NCI-H2171 (cell line): ENCODE data around the gene ITGB8.

Experiments used
- DNase-seq: peaks from one replicate; lab custom pipeline; 2025; lab: John Stamatoyannopoulos, UW

Gene ITGB8

DNA sequence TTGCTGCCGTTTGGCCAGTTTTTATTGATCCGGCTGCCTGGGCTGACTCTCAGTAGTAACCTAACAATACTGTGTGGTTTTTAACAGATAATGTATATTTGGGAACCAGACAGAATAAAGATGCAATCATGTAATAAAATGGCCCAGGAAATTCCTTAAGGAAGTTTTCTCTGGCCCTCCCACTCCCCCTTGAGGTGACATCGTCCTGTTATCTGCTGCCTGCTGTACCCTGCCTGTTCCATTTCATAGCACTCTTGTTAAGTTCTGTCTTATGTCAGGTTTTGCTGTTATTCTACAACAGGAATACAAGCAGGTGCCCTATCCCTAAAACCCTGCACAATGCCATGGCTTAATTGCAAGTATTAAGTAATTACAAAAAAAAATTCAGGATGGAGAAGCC lies 12.5 kb downstream of the ITGB8 start:
- no peak for DNase-seq

DNA sequence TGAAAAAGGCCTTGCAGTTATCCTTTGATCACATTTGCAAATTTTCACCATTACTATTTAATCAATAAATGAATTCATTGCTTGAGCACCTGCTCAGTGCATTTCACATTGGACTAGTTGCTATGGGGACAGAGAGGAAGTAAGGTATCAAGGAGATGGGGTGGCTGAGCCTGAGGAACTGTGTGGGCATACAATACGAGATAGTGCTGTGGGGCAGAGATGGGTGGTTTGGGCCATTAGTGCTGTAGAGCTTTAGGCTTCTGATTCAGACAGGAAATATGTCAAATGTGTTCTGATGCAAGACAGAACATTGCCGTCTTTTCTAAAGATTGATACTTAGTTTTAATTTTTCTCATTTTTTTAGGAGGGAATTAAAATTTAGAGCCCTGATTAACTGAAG lies 13.2 kb downstream of the ITGB8 start:
- no peak for DNase-seq

DNA sequence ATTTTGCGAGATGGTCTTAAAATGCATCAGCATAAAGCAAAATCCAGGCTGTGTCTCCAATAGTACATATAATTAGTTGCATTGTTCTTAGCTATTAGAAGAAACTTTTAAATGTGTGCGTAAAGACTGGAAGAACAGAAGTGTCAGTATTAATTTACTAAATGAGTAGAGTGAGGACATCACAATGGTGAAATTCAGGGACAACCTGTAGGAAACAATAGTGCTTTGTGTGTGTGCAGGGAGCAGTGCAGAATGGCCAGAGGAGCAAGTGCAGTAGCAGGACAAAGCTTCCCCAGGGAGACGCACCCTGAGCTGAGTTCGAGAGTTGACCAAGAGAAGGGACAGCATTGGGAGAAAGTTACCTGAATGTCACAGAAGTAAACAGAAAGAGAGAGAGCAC lies 13.7 kb downstream of the ITGB8 start:
- no peak for DNase-seq

DNA sequence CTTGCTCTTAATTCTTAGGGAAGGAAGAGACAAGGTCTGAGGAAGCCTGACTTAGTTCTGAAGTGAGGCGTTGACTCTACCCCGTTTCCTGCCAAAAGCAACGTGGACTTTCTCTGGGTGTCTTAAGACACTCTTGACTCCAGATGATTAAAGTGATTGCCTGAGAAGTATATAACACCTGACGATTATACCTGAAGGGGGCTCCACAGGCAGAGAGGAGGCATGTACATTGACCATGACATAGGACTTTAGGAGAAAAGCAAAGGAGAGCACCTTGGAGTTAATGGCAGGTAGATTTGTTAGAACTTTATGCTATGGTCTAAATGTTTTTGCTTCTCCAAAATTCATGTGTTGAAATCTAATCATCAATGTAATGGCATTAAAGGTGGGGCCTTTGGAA lies 15.9 kb downstream of the ITGB8 start:
- DNase-seq = no peak

DNA sequence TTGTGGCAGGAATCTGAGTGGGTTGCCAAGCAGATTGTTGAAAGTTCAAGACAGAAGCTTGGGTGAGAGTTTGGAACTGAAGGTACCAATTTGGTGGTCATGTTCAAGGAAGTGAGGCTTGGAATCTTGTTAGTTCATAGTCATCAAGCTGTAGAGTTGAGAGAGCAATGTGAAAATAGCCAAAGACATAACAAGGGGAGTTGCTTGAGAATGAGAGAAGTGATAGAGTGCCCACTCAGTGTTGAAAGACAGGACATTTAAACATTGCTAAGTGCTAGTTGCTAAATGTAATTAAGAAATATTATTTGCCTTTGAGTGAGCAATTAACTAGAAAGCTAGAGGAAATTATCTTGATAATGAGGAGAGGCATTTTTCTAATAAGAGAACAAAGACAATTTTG lies 17.0 kb downstream of the ITGB8 start:
- no peak for DNase-seq

DNA sequence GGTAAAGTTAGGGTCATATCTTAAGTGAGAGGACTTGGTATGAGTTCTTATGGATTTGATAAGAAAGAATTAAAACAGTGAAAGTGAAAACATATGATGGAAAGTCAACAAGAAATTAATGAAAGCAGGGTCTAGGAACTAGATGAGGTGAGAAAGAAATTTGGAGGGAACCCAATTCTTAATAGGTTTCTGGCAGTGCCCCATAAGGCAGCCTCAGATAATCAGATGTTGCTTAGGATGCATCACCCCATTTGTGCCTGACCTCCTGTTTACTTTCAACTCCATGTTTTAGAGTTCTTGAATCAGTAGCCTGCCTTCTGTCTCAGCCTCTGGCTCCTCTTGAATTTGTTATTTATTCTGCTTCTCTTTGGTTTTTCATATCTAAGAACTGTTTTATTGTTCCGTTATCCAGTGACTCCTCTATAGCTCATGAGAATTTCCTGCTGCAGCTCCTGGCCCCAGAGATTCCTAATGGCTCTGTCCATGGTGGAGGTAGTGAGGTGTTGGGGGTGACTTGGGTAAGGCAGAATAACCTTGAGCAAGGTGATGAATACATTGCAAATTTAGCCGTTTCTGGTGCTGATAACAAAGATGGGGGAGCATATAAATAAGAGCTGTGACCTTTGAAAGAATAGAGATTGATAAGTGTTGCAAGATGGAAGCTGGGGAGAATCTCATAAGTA lies 17.6 kb downstream of the ITGB8 start:
- no peak for DNase-seq

DNA sequence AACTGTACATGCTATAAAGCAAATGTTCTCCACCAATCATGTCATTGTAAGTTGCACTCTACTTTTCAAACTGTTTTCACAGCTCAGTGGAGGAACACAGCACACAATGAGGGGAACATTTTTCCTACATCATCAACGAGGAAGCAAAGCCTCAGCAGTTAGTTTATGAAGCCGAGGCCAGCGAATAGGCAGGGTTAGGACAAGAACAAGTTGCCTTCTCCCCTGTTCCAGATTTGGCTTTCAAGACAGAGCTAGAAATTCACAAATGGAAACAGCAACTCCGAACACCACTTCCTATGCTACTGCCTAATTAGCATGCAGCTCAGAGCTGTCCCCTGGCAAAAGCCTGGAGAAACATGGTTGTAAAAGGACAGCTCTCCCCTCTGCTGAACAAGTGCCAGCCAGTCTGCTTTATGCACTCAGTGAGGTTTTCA lies 19.8 kb downstream of the ITGB8 start:
- DNase-seq = no peak

DNA sequence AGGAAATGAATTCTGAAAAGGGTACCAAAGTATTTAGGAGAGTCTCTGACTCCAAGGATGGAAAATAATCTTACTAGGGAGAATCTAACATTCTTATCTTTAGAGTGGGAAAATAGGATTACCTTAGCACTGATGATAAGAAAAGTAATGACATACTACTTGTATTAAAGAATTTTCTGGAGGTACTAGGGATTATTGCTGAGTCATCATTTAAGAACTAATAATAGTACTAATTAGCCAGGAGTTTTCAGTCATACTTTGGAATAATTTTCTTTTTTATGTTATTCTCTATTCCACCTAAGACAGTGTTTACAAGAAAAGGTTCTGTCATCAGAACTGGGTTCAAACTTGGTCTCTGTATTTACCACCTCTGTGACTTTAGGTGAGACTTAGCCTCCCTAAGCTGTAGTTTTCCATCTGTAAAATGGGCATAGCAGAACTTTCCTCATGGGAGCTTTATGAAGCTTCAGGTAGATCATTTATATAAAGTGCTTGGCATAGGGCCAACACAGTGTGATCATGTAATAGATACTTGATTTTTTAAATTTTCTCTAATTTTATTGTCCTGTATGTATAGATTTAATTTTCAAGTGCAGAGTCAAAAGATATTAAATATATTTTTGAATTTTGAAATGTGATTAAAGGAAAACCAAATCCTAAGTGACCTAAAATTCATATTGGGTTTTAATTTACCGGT lies 20.4 kb downstream of the ITGB8 start:
- DNase-seq = no peak

DNA sequence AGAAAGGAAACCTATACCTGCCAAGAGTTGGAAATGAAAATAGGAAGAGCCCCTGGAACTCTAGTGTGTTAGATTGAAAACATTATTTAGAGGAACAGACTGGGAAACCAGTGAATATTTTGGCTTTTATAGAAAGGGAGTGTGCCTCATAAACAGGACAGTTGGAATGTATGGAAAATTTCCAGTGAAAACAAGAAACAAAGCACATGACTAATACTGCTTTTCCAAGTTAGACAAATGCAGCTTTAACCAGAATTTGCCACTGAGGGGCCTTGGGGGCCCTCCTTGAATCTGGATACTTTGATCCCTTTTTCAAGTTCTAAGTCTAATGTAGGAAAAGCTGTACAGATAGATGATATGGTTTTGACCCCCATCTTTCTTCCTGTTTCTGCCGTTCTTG lies 21.2 kb downstream of the ITGB8 start:
- no peak for DNase-seq

DNA sequence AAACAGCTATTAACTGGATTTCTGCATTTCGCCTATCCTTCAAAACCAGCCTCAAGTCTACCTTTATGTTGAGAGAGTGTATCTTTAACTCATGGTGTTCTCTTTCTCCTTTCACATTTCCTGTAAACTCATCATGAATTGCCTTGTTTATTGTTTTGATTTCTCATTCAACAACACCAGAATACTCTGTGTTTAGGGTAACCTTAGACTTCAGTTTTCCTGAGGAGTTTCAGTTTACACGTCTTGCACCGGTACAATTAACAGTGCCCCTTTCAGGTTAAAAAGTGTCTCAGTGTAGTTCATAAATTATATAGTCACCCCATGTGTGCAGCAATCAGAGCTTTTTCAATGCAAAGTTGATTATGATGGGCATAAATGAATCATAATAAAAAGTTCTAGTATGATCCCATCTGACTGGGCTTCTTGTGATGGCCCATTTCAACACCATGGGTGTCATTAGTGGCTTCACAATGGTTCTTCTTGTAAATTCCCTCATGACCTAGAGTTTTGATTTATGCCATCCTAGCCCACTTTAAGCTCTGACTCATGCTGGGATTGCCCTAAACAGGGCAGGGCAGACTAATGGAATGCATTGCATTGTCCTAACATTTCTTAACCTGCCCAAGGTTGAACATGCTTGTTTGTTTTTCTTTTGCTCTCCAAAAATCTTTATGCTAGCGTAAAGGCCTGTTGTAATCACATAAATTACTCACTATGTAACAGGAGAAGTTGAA lies 22.0 kb downstream of the ITGB8 start:
- no peak for DNase-seq

DNA sequence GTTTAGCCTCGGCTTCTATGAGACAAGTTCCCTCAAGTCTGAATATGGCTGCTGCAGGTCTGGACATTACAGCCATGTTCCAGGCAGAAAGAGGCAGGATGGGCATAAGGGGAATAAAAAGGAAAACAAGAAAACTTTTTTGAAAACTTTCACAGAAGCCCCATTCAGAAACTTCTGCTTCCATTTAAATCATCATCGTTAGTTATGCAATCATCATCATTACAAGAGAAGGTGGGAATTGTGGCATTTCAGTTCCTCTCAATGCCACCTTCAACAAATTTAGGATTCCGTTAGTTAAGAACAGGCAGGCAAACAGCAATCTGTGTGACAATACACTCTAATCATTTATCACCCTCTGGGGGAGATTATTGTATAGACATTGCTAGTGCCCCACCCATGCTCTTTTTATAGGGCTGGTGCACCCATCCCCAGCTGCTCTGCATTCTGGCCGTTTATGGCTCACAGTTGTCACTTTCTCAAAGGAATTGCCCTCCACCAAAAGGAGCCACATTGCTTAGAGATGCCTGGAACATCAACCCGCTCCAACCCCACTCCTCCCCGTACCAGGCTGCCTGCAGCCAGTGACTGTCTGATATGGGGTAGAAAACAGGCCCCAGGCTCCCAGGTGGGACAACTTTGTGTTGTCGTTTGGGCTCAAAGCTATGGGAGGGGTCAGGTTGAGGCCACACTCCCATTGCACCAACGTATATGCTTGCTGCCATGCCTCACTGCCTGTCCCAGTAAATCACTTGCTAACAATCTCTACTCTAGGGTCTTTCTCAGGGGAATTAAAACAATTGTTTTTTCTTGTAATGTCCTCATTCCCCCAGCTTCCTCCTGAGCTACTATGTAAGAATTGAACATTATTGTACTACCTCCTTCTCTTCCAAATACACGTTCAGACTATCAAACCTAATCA lies 24.2 kb downstream of the ITGB8 start:
- DNase-seq = no peak

DNA sequence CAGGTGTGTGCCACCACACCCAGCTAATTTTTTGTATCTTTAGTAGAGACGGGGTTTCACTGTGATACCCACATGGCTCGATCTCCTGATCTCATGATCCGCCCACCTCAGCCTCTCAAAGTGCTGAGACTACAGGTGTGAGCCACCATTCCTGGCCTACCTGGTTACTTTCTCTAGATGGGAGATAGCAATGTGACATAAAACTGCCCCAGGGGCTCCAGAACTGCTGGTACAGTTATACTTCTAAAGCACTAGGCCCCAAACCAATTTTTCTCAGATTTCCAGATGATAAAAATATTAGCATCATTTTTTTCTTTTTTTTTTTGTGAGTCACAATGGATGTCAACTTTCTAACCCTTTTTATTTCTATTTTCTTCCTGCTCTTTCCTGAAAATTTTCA lies 27.4 kb downstream of the ITGB8 start:
- no peak for DNase-seq

DNA sequence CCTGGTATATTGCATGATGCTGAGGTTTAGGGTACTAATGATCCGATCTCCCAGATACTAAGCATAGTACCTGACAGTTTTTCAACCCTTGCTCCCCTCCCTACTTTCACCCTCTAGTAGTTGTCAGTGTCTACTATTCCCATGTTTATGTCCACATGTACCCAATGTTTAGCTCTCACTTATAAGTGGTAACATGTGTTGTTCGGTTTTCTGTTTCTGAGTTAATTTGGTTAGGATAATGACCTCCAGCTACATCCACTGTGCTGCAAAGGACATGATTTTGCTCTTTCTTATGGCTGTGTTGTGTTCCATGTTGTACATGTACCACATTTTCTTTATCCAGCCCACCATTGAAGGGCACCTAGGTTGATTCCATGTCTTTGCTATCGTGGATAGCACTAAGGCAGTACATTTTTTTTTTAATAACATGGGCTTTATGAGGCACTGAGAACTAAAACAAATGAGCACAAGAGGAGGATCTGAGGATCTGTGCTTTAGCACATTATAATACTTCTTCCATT lies 28.1 kb downstream of the ITGB8 start:
- DNase-seq = no peak

DNA sequence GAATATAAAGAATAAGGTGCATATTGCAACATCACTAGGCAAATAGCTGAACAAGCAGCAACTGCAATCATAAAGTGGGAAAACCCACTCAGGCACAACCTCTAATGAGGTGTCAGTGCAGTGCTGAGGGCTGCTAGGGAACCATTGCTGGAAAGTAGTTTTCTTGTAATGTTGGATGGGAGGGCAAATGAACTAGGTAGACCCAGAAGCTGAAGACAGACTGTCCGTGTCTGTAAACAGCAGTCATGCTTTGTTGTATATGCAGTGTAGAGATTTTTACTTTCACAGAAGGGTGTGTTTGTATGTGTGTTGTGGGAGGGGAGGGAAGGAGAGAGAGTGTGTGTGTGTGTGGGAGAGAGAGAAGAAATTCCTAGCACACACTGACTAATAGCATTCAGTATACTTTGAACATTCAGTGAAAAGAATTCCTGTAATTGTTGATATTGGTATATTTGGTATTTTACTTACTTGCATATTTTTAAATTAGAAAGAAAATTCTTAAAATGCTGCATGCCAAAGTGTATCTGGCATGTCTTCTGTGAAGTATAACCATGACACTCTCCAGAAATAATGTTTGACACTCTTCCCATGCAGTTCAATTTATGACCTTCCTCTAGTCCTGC lies 28.8 kb downstream of the ITGB8 start:
- no peak for DNase-seq

DNA sequence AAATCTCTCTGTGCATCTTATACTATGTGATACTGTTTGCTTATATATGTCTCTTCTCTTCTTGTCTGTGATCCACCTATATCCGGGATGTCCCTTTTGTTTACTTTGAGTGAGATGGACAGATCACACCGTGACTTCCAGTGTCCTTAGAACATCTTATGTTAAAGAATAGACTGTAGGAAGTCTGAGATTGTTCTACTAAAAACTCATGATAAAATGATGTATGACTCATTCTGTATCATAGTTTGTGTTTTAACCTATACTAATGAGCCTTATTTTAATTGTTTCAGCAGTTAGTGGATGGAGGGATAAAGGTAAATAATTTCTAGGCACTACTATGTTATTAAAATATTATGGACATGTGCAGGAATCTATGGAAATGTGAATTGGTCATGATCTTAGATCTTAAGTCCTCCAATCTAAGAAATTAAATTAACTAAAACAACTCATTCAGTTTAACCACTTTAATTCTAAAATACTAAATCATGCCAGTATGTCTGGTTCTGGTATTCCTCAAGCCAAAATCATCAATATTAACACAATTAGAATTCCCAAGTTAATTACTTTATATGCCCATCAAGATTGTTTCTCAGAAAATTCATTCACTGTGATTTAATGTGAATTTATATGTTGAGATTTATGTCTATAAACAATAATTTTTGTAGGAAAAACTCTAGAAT lies 32.0 kb downstream of the ITGB8 start:
- DNase-seq = no peak

DNA sequence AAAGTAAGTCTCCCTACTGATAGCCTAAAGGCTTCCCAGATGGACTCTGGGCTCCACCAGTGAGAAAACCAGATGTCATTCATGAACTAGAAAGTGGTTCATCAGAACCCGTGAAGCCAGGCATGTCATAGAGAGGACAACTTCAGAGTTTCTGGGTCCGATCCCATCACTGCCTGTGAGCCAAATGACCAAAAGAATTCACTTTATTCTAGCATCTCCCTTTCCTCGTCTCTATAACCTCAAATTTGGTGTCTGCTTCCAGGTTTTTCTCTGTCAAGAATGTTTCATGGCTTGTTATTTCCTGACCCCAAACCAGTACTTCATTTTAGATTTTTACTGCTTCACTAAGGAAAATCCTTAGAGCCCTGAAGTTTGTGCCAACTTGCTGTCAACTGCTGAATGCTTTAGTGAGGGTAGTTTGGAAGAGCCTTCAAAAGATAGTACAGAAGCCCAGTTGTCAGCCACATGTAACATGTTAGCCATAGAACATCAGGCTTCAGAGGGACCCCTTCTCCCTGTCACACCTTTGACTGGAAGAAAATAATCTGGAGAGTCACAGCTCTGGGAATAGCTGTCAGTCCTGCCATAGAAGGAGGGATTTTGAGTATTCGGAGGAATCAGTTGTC lies 34.0 kb downstream of the ITGB8 start:
- DNase-seq = no peak

DNA sequence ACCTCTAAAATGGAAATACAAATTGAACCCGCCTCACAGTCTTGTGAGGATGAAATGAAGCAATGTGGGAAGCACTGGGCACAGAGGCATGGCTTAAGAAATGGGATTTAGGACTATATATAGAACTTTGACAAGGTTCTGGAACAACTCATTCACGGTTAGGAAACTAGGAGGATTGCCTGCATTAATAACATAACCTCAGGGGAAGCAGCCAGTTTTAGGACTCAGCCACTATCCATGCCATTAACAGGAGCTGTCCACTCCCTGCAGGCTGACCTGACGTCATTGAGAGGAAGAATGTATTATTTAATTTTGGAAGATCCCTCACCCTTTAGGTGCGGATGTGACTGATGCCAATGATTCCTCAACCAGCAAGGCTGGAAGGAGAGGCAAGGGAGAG lies 34.8 kb downstream of the ITGB8 start:
- no peak for DNase-seq

DNA sequence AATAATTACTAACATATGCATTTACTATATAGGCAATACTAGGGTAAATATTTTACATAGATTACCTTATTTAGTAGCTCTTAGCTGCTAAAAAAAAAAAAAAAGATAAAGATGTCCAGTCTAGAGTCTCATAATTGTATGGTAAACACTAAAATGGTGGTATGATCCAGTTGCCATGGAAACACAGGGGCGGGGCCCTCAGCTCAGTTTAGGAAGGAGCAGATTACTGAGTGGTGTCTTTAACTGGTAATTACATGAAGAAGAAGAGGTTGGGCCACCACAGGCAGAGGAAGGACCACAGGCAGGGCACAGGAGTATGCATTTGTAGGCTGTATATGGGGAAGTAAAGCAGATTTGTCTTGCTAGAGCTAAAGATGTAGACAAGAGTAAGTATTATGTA lies 43.7 kb downstream of the ITGB8 start:
- no peak for DNase-seq

DNA sequence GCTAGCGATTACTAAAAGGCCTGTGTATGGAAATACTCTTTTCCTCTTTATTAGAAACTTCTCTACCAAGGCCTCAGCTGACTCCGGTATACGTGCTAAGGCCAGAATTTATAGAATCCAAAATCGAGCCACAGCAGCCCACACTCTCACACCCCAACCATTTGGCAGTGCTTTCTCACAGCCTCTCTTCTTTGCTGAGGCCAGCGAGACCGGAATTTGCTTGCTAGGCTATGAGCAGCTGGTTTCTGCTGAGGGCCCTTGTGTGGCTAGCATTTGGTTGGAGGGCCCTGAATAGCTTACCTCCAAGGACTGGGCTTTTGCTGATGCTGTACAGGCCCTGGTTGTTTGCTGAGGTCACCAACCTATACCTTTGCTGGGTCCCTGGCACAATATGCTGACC lies 46.1 kb downstream of the ITGB8 start:
- DNase-seq = no peak

DNA sequence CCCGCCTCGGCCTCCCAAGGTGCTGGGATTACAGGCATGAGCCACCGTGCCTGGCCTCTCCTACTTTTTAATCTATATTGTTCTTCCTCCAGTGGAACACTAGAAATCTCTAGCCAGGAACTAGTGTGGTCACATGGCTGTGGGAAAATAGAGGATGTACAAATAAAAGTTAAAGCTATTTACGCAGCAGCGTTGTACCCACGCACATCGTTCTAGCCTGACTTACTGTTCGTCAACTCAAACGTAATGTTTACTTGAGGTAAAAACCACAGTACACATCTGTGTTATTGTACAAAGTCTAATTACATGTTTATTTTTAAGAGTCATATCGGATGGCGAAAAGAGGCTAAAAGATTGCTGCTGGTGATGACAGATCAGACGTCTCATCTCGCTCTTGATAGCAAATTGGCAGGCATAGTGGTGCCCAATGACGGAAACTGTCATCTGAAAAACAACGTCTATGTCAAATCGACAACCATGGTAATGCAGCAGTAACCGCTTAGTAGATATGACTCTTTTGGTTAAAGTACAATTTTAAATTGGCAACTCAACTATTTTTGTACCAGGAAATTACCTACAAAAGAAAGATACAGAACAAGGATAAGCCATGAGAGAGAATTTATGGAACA lies 50.8 kb downstream of the ITGB8 start:
- DNase-seq = no peak
